CD4-positive, CD25-positive, alpha-beta regulatory T cell (primary cell): ENCODE data around the gene MRGPRE. TPM values are rescaled to one million over a fixed set of nuclear protein-coding genes. Genes with fewer than 3 reads are reported as not detected.
"Not testable (repeated sequence)": the region's sequence is repeated elsewhere in the genome, so short reads cannot be mapped to it uniquely, and the experiment has no call there.

Experiments used
- ATAC-seq, 2 donors: fragments of 150-1000 bp; cut with Tn5 transposase; one replicate each; pipeline ENCODE4 v1.10.0; 2021; ENCODE audit warnings: low read depth in 2 of 2, moderate number of reproducible peaks in 2 of 2, moderate library complexity in 1 of 2
- DNase-seq, 3 donors: peaks; one replicate each; pipeline versions ENCODE4 v3.0.0 to v3.0.0-alpha.2; 2012 to 2022; ENCODE audit warnings: mixed read lengths in 1 of 3
- H3K27ac ChIP-seq: one replicate; pipeline ENCODE4 v1.7.0; 2013; ENCODE audit warnings: mild to moderate bottlenecking, low read length; ENCODE audit not compliant: insufficient read depth, poor library complexity, severe bottlenecking
- H3K27me3 ChIP-seq: one replicate; pipeline ENCODE4 v1.7.0; 2013; ENCODE audit warnings: low read length; ENCODE audit not compliant: control insufficient read depth, insufficient read depth
- H3K36me3 ChIP-seq: one replicate; pipeline ENCODE4 v1.7.0; 2013; ENCODE audit warnings: mild to moderate bottlenecking, low read length, moderate library complexity; ENCODE audit not compliant: control insufficient read depth, insufficient read depth
- H3K4me1 ChIP-seq: 2 replicates; pipeline ENCODE4 v1.7.0; 2013; ENCODE audit warnings: mild to moderate bottlenecking, low read length; ENCODE audit not compliant: insufficient read depth, control insufficient read depth, poor library complexity, severe bottlenecking
- H3K4me3 ChIP-seq: one replicate; pipeline ENCODE4 v1.7.0; 2013; ENCODE audit warnings: low read depth, mild to moderate bottlenecking, low read length, moderate library complexity
- H3K9me3 ChIP-seq, 2 experiments: 1 replicate in 1 of 2; 2 replicates in 1 of 2; pipeline ENCODE4 v1.7.0; 2013; ENCODE audit warnings: low read length in 2 of 2, mild to moderate bottlenecking in 1 of 2, moderate library complexity in 1 of 2; ENCODE audit not compliant: control insufficient read depth in 2 of 2
- H3K27ac Mint-ChIP-seq, 3 donors: one replicate each; pipeline ENCODE4 v1.8.0; 2020 to 2022; ENCODE audit warnings: mild to moderate bottlenecking in 3 of 3, mixed read lengths in 3 of 3, moderate library complexity in 2 of 3
- H3K27me3 Mint-ChIP-seq: one replicate; pipeline ENCODE4 v1.8.0; 2022; ENCODE audit warnings: mild to moderate bottlenecking, mixed read lengths
- H3K36me3 Mint-ChIP-seq: one replicate; pipeline ENCODE4 v1.8.0; 2020; ENCODE audit warnings: mixed read lengths
- H3K4me1 Mint-ChIP-seq, 4 donors: one replicate each; pipeline ENCODE4 v1.8.0; 2020 to 2022; ENCODE audit warnings: mixed read lengths in 4 of 4, mild to moderate bottlenecking in 1 of 4
- H3K4me3 Mint-ChIP-seq, 4 donors: one replicate each; pipeline ENCODE4 v1.8.0; 2020 to 2022; ENCODE audit warnings: mild to moderate bottlenecking in 4 of 4, mixed read lengths in 4 of 4, moderate library complexity in 3 of 4
- H3K9me3 Mint-ChIP-seq, 7 donors: one replicate each; pipeline ENCODE4 v1.8.0; 2020 to 2022; ENCODE audit warnings: mixed read lengths in 7 of 7, mild to moderate bottlenecking in 3 of 7, moderate library complexity in 2 of 7
- polyA plus RNA-seq, 4 donors: library from polyadenylated mRNA; unstranded; fragments of 300-500 nt; fragmentation: Illumina TruSeq; gene quantifications; one replicate each; pipeline ENCODE4 v1.2.3, GENCODE V29; 2021
- total RNA-seq: library from RNA; stranded (reverse); gene quantifications from one replicate; pipeline ENCODE4 v1.2.3, GENCODE V29; 2022

The MRGPRE gene
- total RNA-seq (not detected), polyA plus RNA-seq (not detected)

GRCh38 chr11:3231851-3232744 lies at the start of gene MRGPRE:
Gene MRGPRE (minus strand): TSS chr11:3232417. CDS start chr11:3228799, 3,618 bp downstream.
- Histone ChIP-seq H3K4me1 (no peaks in the 10 kb centered on the region), H3K36me3 (no peaks in the 10 kb centered on the region), H3K27ac (no peak within 1 kb of the TSS), H3K9me3 (no peaks in the 10 kb centered on the region), H3K4me3 (no peak within 1 kb of the TSS), H3K27me3 (no peaks in the 10 kb centered on the region)
- Mint-ChIP-seq H3K9me3 (peaks cover 0 to 3% (median 0%) of the 10 kb centered on the region in 7 donors), H3K4me3 (no peak within 1 kb of the TSS), H3K27ac (peak within 1 kb of the TSS in 2 of 3 donors; percentile 17 to 42), H3K27me3 (no peaks in the 10 kb centered on the region), H3K4me1 (no peaks in the 10 kb centered on the region), H3K36me3 (no peaks in the 10 kb centered on the region)
- no peak for DNase-seq
- ATAC-seq = no peak

GRCh38 chr11:3281146-3281545 lies 48.9 kb upstream of the MRGPRE start:
- H3K27ac ChIP-seq, H3K27me3 Mint-ChIP-seq, H3K9me3 Mint-ChIP-seq, H3K4me1 Mint-ChIP-seq, ATAC-seq, H3K9me3 ChIP-seq, H3K36me3 ChIP-seq, H3K27me3 ChIP-seq, H3K4me3 ChIP-seq, DNase-seq, H3K27ac Mint-ChIP-seq, H3K36me3 Mint-ChIP-seq, H3K4me1 ChIP-seq, H3K4me3 Mint-ChIP-seq: not testable (repeated sequence)

- H3K27me3 ChIP-seq, ATAC-seq, H3K27ac ChIP-seq, H3K4me1 ChIP-seq, H3K4me3 Mint-ChIP-seq, H3K9me3 ChIP-seq, DNase-seq, H3K4me3 ChIP-seq, H3K9me3 Mint-ChIP-seq, H3K4me1 Mint-ChIP-seq, H3K36me3 Mint-ChIP-seq, H3K27me3 Mint-ChIP-seq, H3K36me3 ChIP-seq, H3K27ac Mint-ChIP-seq: not testable (repeated sequence)
These were observed 48.4 kb upstream of the MRGPRE start for GRCh38 chr11:3280662-3281061.

GRCh38 chr11:3278922-3279321 lies 46.7 kb upstream of the MRGPRE start:
- not testable (repeated sequence) for ATAC-seq, H3K27ac Mint-ChIP-seq, H3K27ac ChIP-seq, H3K36me3 ChIP-seq, H3K9me3 Mint-ChIP-seq, H3K4me1 ChIP-seq, H3K36me3 Mint-ChIP-seq, H3K4me1 Mint-ChIP-seq, H3K9me3 ChIP-seq, H3K4me3 ChIP-seq, H3K4me3 Mint-ChIP-seq, H3K27me3 ChIP-seq, DNase-seq, H3K27me3 Mint-ChIP-seq

- not testable (repeated sequence) for H3K27me3 ChIP-seq, H3K36me3 ChIP-seq, H3K9me3 ChIP-seq, H3K36me3 Mint-ChIP-seq, H3K4me3 ChIP-seq, H3K4me1 ChIP-seq, DNase-seq, H3K9me3 Mint-ChIP-seq, H3K4me1 Mint-ChIP-seq, ATAC-seq, H3K4me3 Mint-ChIP-seq, H3K27ac ChIP-seq, H3K27ac Mint-ChIP-seq, H3K27me3 Mint-ChIP-seq
These were observed 41.4 kb upstream of the MRGPRE start for GRCh38 chr11:3273629-3274028.

GRCh38 chr11:3262548-3262947 lies 30.3 kb upstream of the MRGPRE start:
- not testable (repeated sequence) for H3K27me3 ChIP-seq, H3K9me3 ChIP-seq, DNase-seq, H3K4me1 Mint-ChIP-seq, H3K9me3 Mint-ChIP-seq, H3K4me3 ChIP-seq, H3K27me3 Mint-ChIP-seq, H3K36me3 Mint-ChIP-seq, H3K4me3 Mint-ChIP-seq, H3K4me1 ChIP-seq, H3K36me3 ChIP-seq, ATAC-seq, H3K27ac ChIP-seq, H3K27ac Mint-ChIP-seq

GRCh38 chr11:3261831-3262230 lies 29.6 kb upstream of the MRGPRE start:
- not testable (repeated sequence) for H3K27ac Mint-ChIP-seq, H3K27me3 ChIP-seq, H3K27ac ChIP-seq, H3K36me3 Mint-ChIP-seq, H3K36me3 ChIP-seq, ATAC-seq, H3K4me1 ChIP-seq, H3K4me3 Mint-ChIP-seq, H3K4me1 Mint-ChIP-seq, H3K27me3 Mint-ChIP-seq, H3K9me3 Mint-ChIP-seq, H3K4me3 ChIP-seq, DNase-seq, H3K9me3 ChIP-seq

- not testable (repeated sequence) for H3K27me3 ChIP-seq, H3K9me3 Mint-ChIP-seq, H3K4me1 ChIP-seq, H3K36me3 ChIP-seq, H3K4me1 Mint-ChIP-seq, H3K27me3 Mint-ChIP-seq, H3K36me3 Mint-ChIP-seq, H3K4me3 ChIP-seq, H3K9me3 ChIP-seq, H3K4me3 Mint-ChIP-seq, H3K27ac ChIP-seq, ATAC-seq, DNase-seq, H3K27ac Mint-ChIP-seq
These were observed 25.3 kb upstream of the MRGPRE start for GRCh38 chr11:3257509-3257908.
